DOHH2 (cell line): ENCODE results near the gene KLK6.

ENCODE experiments used
- H3F3A ChIP-seq: fragments of 200-600 bp; sonication (generic), shearing (Covaris generic); 2 replicates; pipeline ENCODE4 v1.6.0; 2016; ENCODE audit warnings: antibody characterized with exemption, mild to moderate bottlenecking; ENCODE audit not compliant: control insufficient read depth, insufficient read depth
- H3K27ac ChIP-seq: fragments of 200-600 bp; sonication (generic); 2 replicates; pipeline ENCODE4 v1.5.1; 2014; ENCODE audit warnings: low read depth, mild to moderate bottlenecking, low read length, moderate library complexity
- H3K27me3 ChIP-seq: fragments of 200-600 bp; sonication (generic); 2 replicates; pipeline ENCODE4 v1.6.1; 2014; ENCODE audit warnings: mild to moderate bottlenecking, low read length, mixed read lengths; ENCODE audit not compliant: control insufficient read depth
- H3K36me3 ChIP-seq: fragments of 200-600 bp; sonication (generic); 2 replicates; pipeline ENCODE4 v1.6.1; 2014; ENCODE audit warnings: mild to moderate bottlenecking, low read length, moderate library complexity, mixed read lengths; ENCODE audit not compliant: control insufficient read depth
- H3K4me1 ChIP-seq: fragments of 200-600 bp; sonication (generic); 2 replicates; pipeline ENCODE4 v1.6.1; 2014; ENCODE audit warnings: mild to moderate bottlenecking, low read length, mixed read lengths; ENCODE audit not compliant: control insufficient read depth
- H3K4me2 ChIP-seq: fragments of 200-600 bp; sonication (generic); 2 replicates; pipeline ENCODE4 v1.6.0; 2014; ENCODE audit warnings: mild to moderate bottlenecking, low read length, moderate library complexity
- H3K4me3 ChIP-seq: fragments of 200-600 bp; sonication (generic); 2 replicates; pipeline ENCODE4 v1.5.1; 2014; ENCODE audit warnings: mild to moderate bottlenecking, low read length, mixed read lengths
- H3K79me2 ChIP-seq: fragments of 200-600 bp; sonication (generic); 2 replicates; pipeline ENCODE4 v1.6.1; 2014; ENCODE audit warnings: mild to moderate bottlenecking, low read length, mixed read lengths; ENCODE audit not compliant: control insufficient read depth
- H3K9me2 ChIP-seq: fragments of 200-600 bp; sonication (generic); replicated peaks from 2 replicates; pipeline ENCODE4 v1.6.1; 2014; ENCODE audit warnings: mild to moderate bottlenecking, low read length, mixed read lengths; ENCODE audit not compliant: control insufficient read depth
- H3K9me3 ChIP-seq: fragments of 200-600 bp; sonication (generic); 2 replicates; pipeline ENCODE4 v1.6.1; 2014; ENCODE audit warnings: antibody characterized with exemption, low read length, mixed read lengths; ENCODE audit not compliant: control insufficient read depth, insufficient read depth
- H4K20me1 ChIP-seq: fragments of 200-600 bp; sonication (generic); 2 replicates; pipeline ENCODE4 v1.6.0; 2014; ENCODE audit warnings: low read depth, mild to moderate bottlenecking, antibody characterized with exemption, low read length, moderate library complexity; ENCODE audit not compliant: control insufficient read depth, insufficient read depth
- CTCF ChIP-seq: fragments of 200-600 bp; sonication (generic); IDR thresholded peaks from one replicate; pipeline ENCODE4 v1.5.1; 2014; ENCODE audit warnings: antibody characterized with exemption, mild to moderate bottlenecking, low read depth, low read length; ENCODE audit not compliant: poor library complexity, severe bottlenecking
- EZH2phosphoT487 ChIP-seq: fragments of 200-600 bp; sonication (generic); IDR thresholded peaks from 2 replicates; pipeline ENCODE4 v1.6.1; 2017; ENCODE audit warnings: borderline replicate concordance, mild to moderate bottlenecking, antibody characterized with exemption, low read length, moderate library complexity, mixed read lengths

Gene KLK6

GRCh38 chr19:50933640-50934039, 35.8 kb downstream of the KLK6 start:
- Histone ChIP-seq H3K4me1 (no peaks in the 10 kb centered on the region), H3K4me3 (no peak overlapping the region), H3K79me2 (no peaks in the 10 kb centered on the region), H3K36me3 (no peaks in the 10 kb centered on the region), H3K27ac (no peak overlapping the region), H3K4me2 (no peak overlapping the region), H3F3A (no peaks in the 10 kb centered on the region), H3K27me3 (0 out of 2 replicates have a peak, but pooled peaks cover 4% of the 10 kb centered on the region), H4K20me1 (0 out of 2 replicates have a peak, but pooled peaks cover 4% of the 10 kb centered on the region), H3K9me3 (no peaks in the 10 kb centered on the region), H3K9me2 (no peaks in the 10 kb centered on the region)
- TF ChIP-seq CTCF (no peak), EZH2phosphoT487 (no peak)

GRCh38 chr19:50932690-50933083, 36.7 kb downstream of the KLK6 start:
- no peak overlapping the region for H3K27ac ChIP-seq
- no peaks in the 10 kb centered on the region for H3K9me3 ChIP-seq
- no peaks in the 10 kb centered on the region for H3K4me1 ChIP-seq
- no peak overlapping the region for H3K4me2 ChIP-seq
- H4K20me1 ChIP-seq = 0 out of 2 replicates have a peak, but pooled peaks cover 4% of the 10 kb centered on the region
- H3K79me2 ChIP-seq = no peaks in the 10 kb centered on the region
- no peaks in the 10 kb centered on the region for H3K36me3 ChIP-seq
- no peaks in the 10 kb centered on the region for H3K9me2 ChIP-seq
- no peak overlapping the region for H3K4me3 ChIP-seq
- 0 out of 2 replicates have a peak, but pooled peaks cover 4% of the 10 kb centered on the region for H3K27me3 ChIP-seq
- TF ChIP-seq CTCF (no peak), EZH2phosphoT487 (no peak)
- H3F3A ChIP-seq = no peaks in the 10 kb centered on the region

GRCh38 chr19:50932018-50932689, 37.2 kb downstream of the KLK6 start:
- H3K9me2 ChIP-seq = no peaks in the 10 kb centered on the region
- no peaks in the 10 kb centered on the region for H3K4me1 ChIP-seq
- H3K79me2 ChIP-seq = no peaks in the 10 kb centered on the region
- H3K9me3 ChIP-seq = no peaks in the 10 kb centered on the region
- no peak for TF ChIP-seq EZH2phosphoT487
- no peak for TF ChIP-seq CTCF
- no peak overlapping the region for H3K27ac ChIP-seq
- H3K4me3 ChIP-seq = no peak overlapping the region
- H3K4me2 ChIP-seq = no peak overlapping the region
- H4K20me1 ChIP-seq = 0 out of 2 replicates have a peak, but pooled peaks cover 4% of the 10 kb centered on the region
- H3K36me3 ChIP-seq = no peaks in the 10 kb centered on the region
- 0 out of 2 replicates have a peak, but pooled peaks cover 4% of the 10 kb centered on the region for H3K27me3 ChIP-seq
- H3F3A ChIP-seq = no peaks in the 10 kb centered on the region
